AG09309 (cell line): ENCODE measurements around the gene ABHD6.

ENCODE experiments used
- DNase-seq: peaks from one replicate; pipeline ENCODE4 v3.0.0-alpha.2; 2010; ENCODE audit warnings: low read depth
- H3K4me3 ChIP-seq: 2 replicates; pipeline ENCODE4 v1.5.1; 2011; ENCODE audit warnings: mild to moderate bottlenecking, low read depth, low read length, moderate library complexity; ENCODE audit not compliant: control insufficient read depth
- CTCF ChIP-seq: IDR thresholded peaks from 2 replicates; pipeline ENCODE4 v1.5.1; 2011; ENCODE audit warnings: mild to moderate bottlenecking, low read depth, low read length, inconsistent platforms; ENCODE audit not compliant: insufficient read depth, control insufficient read depth; ENCODE audit errors: missing control alignments

ABHD6 gene

GRCh38 chr3:58231666-58232065 is 5.9 kb upstream of the ABHD6 start:
- TF ChIP-seq CTCF = no peak
- no peak overlapping the region for H3K4me3 ChIP-seq
- no peak for DNase-seq

GRCh38 chr3:58234516-58234931 is 3.1 kb upstream of the ABHD6 start:
- TF ChIP-seq CTCF = no peak
- no peak for DNase-seq
- H3K4me3 ChIP-seq = no peak overlapping the region

GRCh38 chr3:58235970-58236369 is 1.6 kb upstream of the ABHD6 start:
- TF ChIP-seq CTCF = no peak
- H3K4me3 ChIP-seq = no peak overlapping the region
- no peak for DNase-seq

GRCh38 chr3:58236527-58237237 is 910 bp upstream of the ABHD6 start:
- TF ChIP-seq CTCF = no peak
- DNase-seq = no peak
- H3K4me3 ChIP-seq = peak overlapping the region; percentile 90

GRCh38 chr3:58237941-58238681 is 519 bp downstream of the ABHD6 start:
- TF ChIP-seq CTCF = no peak
- DNase-seq = no peak
- peak overlapping the region; percentile 90 for H3K4me3 ChIP-seq

- no peak for TF ChIP-seq CTCF
- H3K4me3 ChIP-seq = peak overlapping the region; percentile 90; the same call in 1 of the 2 replicates
- DNase-seq = no peak
These were observed 1.2 kb downstream of the ABHD6 start for GRCh38 chr3:58238830-58239229.
